Panc1 (cell line): ENCODE data around the gene GLIPR1. TPM values are rescaled to one million over a fixed set of nuclear protein-coding genes. Genes with fewer than 3 reads are reported as not detected.

Source experiments
- ATAC-seq: fragments of 200-7000 bp; cut with Tn5 transposase; 2 replicates; pipeline ENCODE4 v1.9.1; 2020; ENCODE audit warnings: mild to moderate bottlenecking, moderate library complexity
- BruUV-seq: library from RNA; stranded (reverse); fragments of 400-500 nt; replicated peaks from 2 replicates; lab custom pipeline; 2021; lab: Mats Ljungman, UMichigan
- CTCF ChIA-PET: fragments of 300-600 bp; sonication (Branson Sonifier 250); formaldehyde crosslinking; loops from one replicate; lab custom pipeline; 2022; ENCODE audit warnings: antibody characterized with exemption; lab: Charles Lee
- POLR2A ChIA-PET: fragments of 300-600 bp; sonication (Branson Sonifier 250); formaldehyde crosslinking; loops from one replicate; lab custom pipeline; 2022; ENCODE audit warnings: antibody characterized with exemption; lab: Charles Lee
- DNase-seq: peaks from one replicate; pipeline ENCODE4 v3.0.0-alpha.2; 2010; ENCODE audit warnings: low read depth, low spot score
- H3K27ac ChIP-seq: 2 replicates; pipeline ENCODE4 v1.5.1; 2011; ENCODE audit warnings: mild to moderate bottlenecking, low read length, inconsistent platforms
- H3K27me3 ChIP-seq: fragments of 200-500 bp; sonication (Bioruptor generic); 2 replicates; pipeline ENCODE4 v1.6.0; 2014; ENCODE audit warnings: low read length, inconsistent platforms; ENCODE audit not compliant: control insufficient read depth, insufficient read depth
- H3K36me3 ChIP-seq: fragments of 200-500 bp; sonication (Bioruptor generic); 2 replicates; pipeline ENCODE4 v1.5.1; 2014; ENCODE audit warnings: inconsistent platforms, mild to moderate bottlenecking, low read length, moderate library complexity; ENCODE audit not compliant: control insufficient read depth, insufficient read depth
- H3K4me1 ChIP-seq: 2 replicates; pipeline ENCODE4 v1.5.1; 2011; ENCODE audit warnings: inconsistent platforms, mild to moderate bottlenecking, low read length, moderate library complexity; ENCODE audit not compliant: control insufficient read depth, insufficient read depth
- H3K4me3 ChIP-seq, 2 experiments: 2 replicates each; pipeline ENCODE4 v1.5.1; 2011 to 2012; ENCODE audit warnings: low read depth in 2 of 2, low read length in 2 of 2, mild to moderate bottlenecking in 2 of 2, inconsistent platforms in 1 of 2, moderate library complexity in 1 of 2
- H3K9me3 ChIP-seq: fragments of 200-500 bp; sonication (Bioruptor generic); 2 replicates; pipeline ENCODE4 v1.5.1; 2014; ENCODE audit warnings: low read depth, mild to moderate bottlenecking, inconsistent platforms, low read length, moderate library complexity; ENCODE audit not compliant: control insufficient read depth, insufficient read depth
- CTCF ChIP-seq: fragments of 450-650 bp; IDR thresholded peaks from 2 replicates; pipeline ENCODE4 v1.5.1; 2017; ENCODE audit warnings: mild to moderate bottlenecking
- POLR2AphosphoS5 ChIP-seq: IDR thresholded peaks from 2 replicates; pipeline ENCODE4 v1.6.1; 2012; ENCODE audit warnings: mild to moderate bottlenecking, low read depth, low read length, moderate library complexity
- REST ChIP-seq, 2 experiments: IDR thresholded peaks; 2 replicates each; pipeline ENCODE4 v1.6.1; 2011 to 2012; ENCODE audit warnings: low read depth in 2 of 2, control low read depth in 1 of 2, low read length in 1 of 2, mild to moderate bottlenecking in 1 of 2, moderate library complexity in 1 of 2; ENCODE audit not compliant: insufficient read depth in 1 of 2
- SIN3A ChIP-seq: IDR thresholded peaks from 2 replicates; pipeline ENCODE4 v1.6.1; 2012; ENCODE audit warnings: low read depth, mild to moderate bottlenecking, low read length, moderate library complexity, borderline replicate concordance; ENCODE audit not compliant: insufficient read depth
- TCF7L2 ChIP-seq: IDR thresholded peaks from 2 replicates; pipeline ENCODE4 v1.6.1; 2011; ENCODE audit warnings: mild to moderate bottlenecking, low read depth, low read length, inconsistent platforms
- in situ Hi-C: cut with HindIII; loops from 2 replicates; pipeline ENCODE4 v1.10.0; 2016; ENCODE audit warnings: low sequenced_read_pairs, low pct_unique_long_range_greater_than_20kb
- intact Hi-C: fragments of 100-400 bp; cut with micrococcal nuclease; formaldehyde crosslinking; loops from one replicate; pipeline ENCODE4 v1.10.0; 2022; ENCODE audit not compliant: unreplicated experiment
- total RNA-seq: library from RNA; stranded (reverse); gene quantifications from one replicate; pipeline ENCODE4 v1.2.1, GENCODE V29; 2021; ENCODE audit not compliant: unreplicated experiment

GLIPR1 gene
- total RNA-seq, 1 experiment from 2014 or later, result 11.5 TPM

DNA sequence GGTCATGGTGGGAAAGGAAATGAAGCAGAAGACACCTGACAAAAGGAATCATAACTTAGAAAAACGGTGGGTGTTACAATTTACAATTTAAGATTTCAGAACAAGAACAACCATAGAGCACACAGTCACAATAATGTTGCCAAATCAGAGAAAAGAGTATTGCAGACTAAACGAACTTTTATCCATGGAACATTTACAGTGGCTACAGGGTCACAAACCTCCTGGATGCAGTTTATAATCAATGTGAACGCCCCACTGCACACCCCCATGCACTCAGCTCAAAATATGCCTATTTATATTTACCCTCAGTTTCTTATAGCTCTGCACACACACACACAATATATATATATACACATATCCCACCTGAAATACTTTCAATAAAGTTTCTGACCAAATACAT lies 22.9 kb downstream of the GLIPR1 start:
- CTCF ChIA-PET, result no interaction called here

DNA sequence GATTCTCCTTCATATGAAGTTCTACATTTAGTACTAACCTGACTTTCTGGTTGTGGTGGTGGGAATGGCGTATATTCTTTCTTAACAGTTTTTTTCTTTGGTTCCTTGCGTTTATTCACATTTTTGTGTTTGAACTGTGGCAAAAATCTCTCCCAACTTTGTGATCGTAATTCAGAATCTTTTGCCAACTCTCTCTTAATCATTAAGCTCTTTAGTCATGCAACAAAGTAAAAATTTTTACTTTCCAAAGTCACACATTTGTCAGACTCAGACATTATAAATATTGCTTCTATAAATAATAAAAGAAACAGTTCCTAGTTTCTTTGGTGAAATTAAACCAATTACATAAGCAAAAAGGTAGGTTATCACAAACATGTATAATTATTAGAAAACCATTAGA lies 23.3 kb downstream of the GLIPR1 start:
- no peaks in the 10 kb centered on the region for H3K27me3 ChIP-seq
- peaks cover 27% of the 10 kb centered on the region for H3K4me1 ChIP-seq
- H3K9me3 ChIP-seq, result no peaks in the 10 kb centered on the region
- BruUV-seq, result no TSS peak
- peaks cover 67% of the 10 kb centered on the region for H3K36me3 ChIP-seq
- intact Hi-C loops (no loop called here), in situ Hi-C loops (no loop called here)
- DNase-seq, result no peak
- no peak overlapping the region for H3K27ac ChIP-seq
- ChIA-PET POLR2A (no interaction called here), CTCF (no interaction called here)
- ATAC-seq, result no peak
- no peak overlapping the region for H3K4me3 ChIP-seq
- no peak for TF ChIP-seq SIN3A
- TF ChIP-seq REST (IDR thresholded peaks at IDR 0.05; ENCODE audit: insufficient read depth in 1 of 2, low read depth in 2 of 2, low read length in 1 of 2), result no peak
- no peak for TF ChIP-seq CTCF
- no peak for TF ChIP-seq POLR2AphosphoS5
- TF ChIP-seq TCF7L2, result no peak

More for the DNA sequence above, 22.9 kb downstream of the GLIPR1 start:
- no TSS peak for BruUV-seq
- POLR2A ChIA-PET, result no interaction called here
- ATAC-seq, result no peak
- Histone ChIP-seq H3K4me3 (no peak overlapping the region), H3K27ac (0 out of 2 replicates have a peak overlapping the region, but pooled peaks have one; percentile 31), H3K9me3 (no peaks in the 10 kb centered on the region), H3K27me3 (no peaks in the 10 kb centered on the region), H3K36me3 (peaks cover 71% of the 10 kb centered on the region), H3K4me1 (peaks cover 23% of the 10 kb centered on the region)
- DNase-seq, result no peak
- TF ChIP-seq REST (IDR thresholded peaks at IDR 0.05; ENCODE audit: insufficient read depth in 1 of 2, low read depth in 2 of 2, low read length in 1 of 2), result no peak
- TF ChIP-seq TCF7L2, result no peak
- no peak for TF ChIP-seq CTCF
- no peak for TF ChIP-seq SIN3A
- no peak for TF ChIP-seq POLR2AphosphoS5
- intact Hi-C loops, result no loop called here
- in situ Hi-C loops, result no loop called here
